DOHH2 (cell line): Measurements from ENCODE around the gene HTR2B.

ENCODE experiments used
- H3F3A ChIP-seq: fragments of 200-600 bp; sonication (generic), shearing (Covaris generic); 2 replicates; pipeline ENCODE4 v1.6.0; 2016; ENCODE audit warnings: antibody characterized with exemption, mild to moderate bottlenecking; ENCODE audit not compliant: control insufficient read depth, insufficient read depth
- H3K27ac ChIP-seq: fragments of 200-600 bp; sonication (generic); 2 replicates; pipeline ENCODE4 v1.5.1; 2014; ENCODE audit warnings: low read depth, mild to moderate bottlenecking, low read length, moderate library complexity
- H3K27me3 ChIP-seq: fragments of 200-600 bp; sonication (generic); 2 replicates; pipeline ENCODE4 v1.6.1; 2014; ENCODE audit warnings: mild to moderate bottlenecking, low read length, mixed read lengths; ENCODE audit not compliant: control insufficient read depth
- H3K36me3 ChIP-seq: fragments of 200-600 bp; sonication (generic); 2 replicates; pipeline ENCODE4 v1.6.1; 2014; ENCODE audit warnings: mild to moderate bottlenecking, low read length, moderate library complexity, mixed read lengths; ENCODE audit not compliant: control insufficient read depth
- H3K4me1 ChIP-seq: fragments of 200-600 bp; sonication (generic); 2 replicates; pipeline ENCODE4 v1.6.1; 2014; ENCODE audit warnings: mild to moderate bottlenecking, low read length, mixed read lengths; ENCODE audit not compliant: control insufficient read depth
- H3K4me2 ChIP-seq: fragments of 200-600 bp; sonication (generic); 2 replicates; pipeline ENCODE4 v1.6.0; 2014; ENCODE audit warnings: mild to moderate bottlenecking, low read length, moderate library complexity
- H3K4me3 ChIP-seq: fragments of 200-600 bp; sonication (generic); 2 replicates; pipeline ENCODE4 v1.5.1; 2014; ENCODE audit warnings: mild to moderate bottlenecking, low read length, mixed read lengths
- H3K79me2 ChIP-seq: fragments of 200-600 bp; sonication (generic); 2 replicates; pipeline ENCODE4 v1.6.1; 2014; ENCODE audit warnings: mild to moderate bottlenecking, low read length, mixed read lengths; ENCODE audit not compliant: control insufficient read depth
- H3K9me2 ChIP-seq: fragments of 200-600 bp; sonication (generic); replicated peaks from 2 replicates; pipeline ENCODE4 v1.6.1; 2014; ENCODE audit warnings: mild to moderate bottlenecking, low read length, mixed read lengths; ENCODE audit not compliant: control insufficient read depth
- H3K9me3 ChIP-seq: fragments of 200-600 bp; sonication (generic); 2 replicates; pipeline ENCODE4 v1.6.1; 2014; ENCODE audit warnings: antibody characterized with exemption, low read length, mixed read lengths; ENCODE audit not compliant: control insufficient read depth, insufficient read depth
- H4K20me1 ChIP-seq: fragments of 200-600 bp; sonication (generic); 2 replicates; pipeline ENCODE4 v1.6.0; 2014; ENCODE audit warnings: low read depth, mild to moderate bottlenecking, antibody characterized with exemption, low read length, moderate library complexity; ENCODE audit not compliant: control insufficient read depth, insufficient read depth
- CTCF ChIP-seq: fragments of 200-600 bp; sonication (generic); IDR thresholded peaks from one replicate; pipeline ENCODE4 v1.5.1; 2014; ENCODE audit warnings: antibody characterized with exemption, mild to moderate bottlenecking, low read depth, low read length; ENCODE audit not compliant: poor library complexity, severe bottlenecking
- EZH2phosphoT487 ChIP-seq: fragments of 200-600 bp; sonication (generic); IDR thresholded peaks from 2 replicates; pipeline ENCODE4 v1.6.1; 2017; ENCODE audit warnings: borderline replicate concordance, mild to moderate bottlenecking, antibody characterized with exemption, low read length, moderate library complexity, mixed read lengths

Gene HTR2B

GRCh38 chr2:231127936-231128335 lies 3.1 kb upstream of the HTR2B start:
- H3K4me1 ChIP-seq, result no peaks in the 10 kb centered on the region; the same call in 1 of the 2 replicates
- H3K9me2 ChIP-seq, result no peaks in the 10 kb centered on the region
- H3K36me3 ChIP-seq, result no peaks in the 10 kb centered on the region
- no peak overlapping the region for H3K4me3 ChIP-seq
- no peaks in the 10 kb centered on the region for H3K79me2 ChIP-seq
- no peaks in the 10 kb centered on the region for H3K9me3 ChIP-seq
- no peaks in the 10 kb centered on the region; the same call in 1 of the 2 replicates for H3F3A ChIP-seq
- no peak overlapping the region for H3K27ac ChIP-seq
- H3K4me2 ChIP-seq, result no peak overlapping the region
- TF ChIP-seq CTCF (no peak), EZH2phosphoT487 (no peak)
- no peaks in the 10 kb centered on the region for H3K27me3 ChIP-seq
- H4K20me1 ChIP-seq, result no peaks in the 10 kb centered on the region

- H3K4me1 ChIP-seq, result no peaks in the 10 kb centered on the region; the same call in 1 of the 2 replicates
- no peak overlapping the region for H3K4me2 ChIP-seq
- H3K27ac ChIP-seq, result no peak overlapping the region
- no peaks in the 10 kb centered on the region for H3K27me3 ChIP-seq
- no peaks in the 10 kb centered on the region for H4K20me1 ChIP-seq
- H3K79me2 ChIP-seq, result no peaks in the 10 kb centered on the region
- H3K9me3 ChIP-seq, result no peaks in the 10 kb centered on the region
- TF ChIP-seq CTCF (no peak), EZH2phosphoT487 (no peak)
- H3F3A ChIP-seq, result no peaks in the 10 kb centered on the region; the same call in 1 of the 2 replicates
- H3K9me2 ChIP-seq, result no peaks in the 10 kb centered on the region
- no peaks in the 10 kb centered on the region for H3K36me3 ChIP-seq
- no peak overlapping the region for H3K4me3 ChIP-seq
Observed at GRCh38 chr2:231127480-231127879, 2.6 kb upstream of the HTR2B start.

GRCh38 chr2:231126123-231126522 lies 1.3 kb upstream of the HTR2B start:
- H3K27ac ChIP-seq, result no peak overlapping the region
- H3K9me2 ChIP-seq, result no peaks in the 10 kb centered on the region
- TF ChIP-seq CTCF (no peak), EZH2phosphoT487 (no peak)
- H4K20me1 ChIP-seq, result no peaks in the 10 kb centered on the region
- H3K9me3 ChIP-seq, result no peaks in the 10 kb centered on the region
- no peaks in the 10 kb centered on the region; the same call in 1 of the 2 replicates for H3F3A ChIP-seq
- no peaks in the 10 kb centered on the region for H3K4me1 ChIP-seq
- no peaks in the 10 kb centered on the region for H3K36me3 ChIP-seq
- H3K4me2 ChIP-seq, result no peak overlapping the region
- H3K79me2 ChIP-seq, result no peaks in the 10 kb centered on the region
- no peaks in the 10 kb centered on the region for H3K27me3 ChIP-seq
- no peak overlapping the region for H3K4me3 ChIP-seq
